SU-DHL-6 (cell line): ENCODE results near the gene KRT81.
A peak's percentile ranks its signal among the peaks of the same experiment; 100 is the strongest.

Source experiments
- H2AFZ ChIP-seq: fragments of 200-600 bp; sonication (generic); 2 replicates; pipeline ENCODE4 v1.6.1; 2014; ENCODE audit warnings: low read depth, mild to moderate bottlenecking, moderate library complexity, mixed read lengths, antibody characterized with exemption, low read length; ENCODE audit not compliant: severe bottlenecking
- H3F3A ChIP-seq: fragments of 200-600 bp; shearing (Covaris generic); 2 replicates; pipeline ENCODE4 v1.6.0; 2016; ENCODE audit warnings: antibody characterized with exemption, mild to moderate bottlenecking; ENCODE audit not compliant: insufficient read depth
- H3K27ac ChIP-seq: fragments of 200-600 bp; sonication (generic); 2 replicates; pipeline ENCODE4 v1.5.1; 2016; ENCODE audit warnings: low read depth, mild to moderate bottlenecking, low read length, moderate library complexity, mixed read lengths
- H3K27me3 ChIP-seq: fragments of 200-600 bp; sonication (generic), shearing (Covaris generic); 2 replicates; pipeline ENCODE4 v1.6.0; 2014; ENCODE audit warnings: mild to moderate bottlenecking, low read length
- H3K36me3 ChIP-seq: fragments of 200-600 bp; sonication (generic); 2 replicates; pipeline ENCODE4 v1.6.1; 2014; ENCODE audit warnings: mild to moderate bottlenecking, low read length, mixed read lengths
- H3K4me2 ChIP-seq: fragments of 300-600, 200-600 bp; shearing (Covaris generic), sonication (generic); 2 replicates; pipeline ENCODE4 v1.6.0; 2014; ENCODE audit warnings: low read length, low read depth, mild to moderate bottlenecking; ENCODE audit not compliant: poor library complexity, severe bottlenecking
- H3K4me3 ChIP-seq: fragments of 200-600 bp; sonication (generic); 2 replicates; pipeline ENCODE4 v1.5.1; 2014; ENCODE audit warnings: antibody characterized with exemption, low read length, mild to moderate bottlenecking, mixed read lengths; ENCODE audit not compliant: insufficient read depth, poor library complexity, severe bottlenecking
- H3K79me2 ChIP-seq: fragments of 200-600 bp; sonication (generic); 2 replicates; pipeline ENCODE4 v1.6.1; 2014; ENCODE audit warnings: mild to moderate bottlenecking, low read length, moderate library complexity; ENCODE audit not compliant: insufficient read depth
- H3K9ac ChIP-seq: fragments of 200-600 bp; sonication (generic); 2 replicates; pipeline ENCODE4 v1.7.0; 2014; ENCODE audit warnings: mild to moderate bottlenecking, low read length
- H3K9me2 ChIP-seq: fragments of 200-600 bp; sonication (generic); replicated peaks from 2 replicates; pipeline ENCODE4 v1.6.1; 2014; ENCODE audit warnings: low read length; ENCODE audit not compliant: insufficient read depth
- H3K9me3 ChIP-seq: fragments of 200-600 bp; sonication (generic); 2 replicates; pipeline ENCODE4 v1.6.1; 2014; ENCODE audit warnings: low read length, mixed read lengths; ENCODE audit not compliant: insufficient read depth
- H4K20me1 ChIP-seq: fragments of 200-600 bp; sonication (generic); 2 replicates; pipeline ENCODE4 v1.6.1; 2014; ENCODE audit warnings: low read depth, mild to moderate bottlenecking, antibody characterized with exemption, low read length, moderate library complexity, mixed read lengths
- EZH2phosphoT487 ChIP-seq: fragments of 200-600 bp; sonication (generic), shearing (Covaris generic); conservative IDR thresholded peaks from 2 replicates; pipeline ENCODE4 v1.6.1; 2018; ENCODE audit warnings: mild to moderate bottlenecking, antibody characterized with exemption, low read length, moderate library complexity, mixed read lengths
- TF ChIP-seq, protein P1 (sequence below): fragments of 200-600 bp; sonication (generic); IDR thresholded peaks from one replicate; pipeline ENCODE4 v1.5.1; 2017; ENCODE audit warnings: antibody characterized with exemption, mild to moderate bottlenecking, low read length, moderate library complexity; ENCODE audit not compliant: insufficient read depth, poor library complexity, severe bottlenecking

Gene KRT81

DNA sequence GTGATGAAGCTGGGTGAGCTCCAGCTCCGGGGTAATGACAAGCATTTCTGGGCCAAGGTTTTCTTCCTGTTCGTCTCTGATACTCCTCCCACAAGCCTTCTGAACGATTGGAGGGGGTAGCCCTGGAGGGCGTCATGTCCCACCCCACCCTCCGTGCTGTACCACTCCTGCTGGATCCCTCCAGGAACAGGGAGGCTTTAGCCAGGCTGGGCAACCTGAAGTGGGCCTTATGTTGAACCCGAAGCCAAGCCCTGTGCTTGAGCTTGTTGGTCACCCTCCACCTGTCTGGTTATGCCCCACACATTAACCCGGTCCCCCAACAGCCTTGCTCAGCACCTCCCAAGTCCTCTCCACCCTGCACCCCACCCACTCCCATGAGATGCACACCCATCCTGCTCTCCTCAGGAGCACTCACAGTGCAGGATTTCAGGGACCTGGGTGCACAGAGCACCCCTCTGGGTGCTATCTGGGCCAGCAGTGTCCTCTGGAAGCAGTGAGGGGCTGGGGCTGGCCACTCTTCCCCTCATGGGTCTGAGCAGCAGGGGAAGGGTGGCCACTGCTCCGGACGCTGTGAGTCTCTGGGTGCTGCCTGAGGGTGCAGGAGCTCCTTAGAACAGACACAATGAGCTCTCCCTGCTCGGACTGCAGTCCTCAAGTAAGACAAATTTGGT, 36.6 kb upstream of the KRT81 start:
- no peak overlapping the region for H3K9ac ChIP-seq
- H3K9me3 ChIP-seq: no peaks in the 10 kb centered on the region
- H3K4me2 ChIP-seq: no peak overlapping the region
- no peaks in the 10 kb centered on the region for H3K36me3 ChIP-seq
- TF ChIP-seq, protein P1, sequence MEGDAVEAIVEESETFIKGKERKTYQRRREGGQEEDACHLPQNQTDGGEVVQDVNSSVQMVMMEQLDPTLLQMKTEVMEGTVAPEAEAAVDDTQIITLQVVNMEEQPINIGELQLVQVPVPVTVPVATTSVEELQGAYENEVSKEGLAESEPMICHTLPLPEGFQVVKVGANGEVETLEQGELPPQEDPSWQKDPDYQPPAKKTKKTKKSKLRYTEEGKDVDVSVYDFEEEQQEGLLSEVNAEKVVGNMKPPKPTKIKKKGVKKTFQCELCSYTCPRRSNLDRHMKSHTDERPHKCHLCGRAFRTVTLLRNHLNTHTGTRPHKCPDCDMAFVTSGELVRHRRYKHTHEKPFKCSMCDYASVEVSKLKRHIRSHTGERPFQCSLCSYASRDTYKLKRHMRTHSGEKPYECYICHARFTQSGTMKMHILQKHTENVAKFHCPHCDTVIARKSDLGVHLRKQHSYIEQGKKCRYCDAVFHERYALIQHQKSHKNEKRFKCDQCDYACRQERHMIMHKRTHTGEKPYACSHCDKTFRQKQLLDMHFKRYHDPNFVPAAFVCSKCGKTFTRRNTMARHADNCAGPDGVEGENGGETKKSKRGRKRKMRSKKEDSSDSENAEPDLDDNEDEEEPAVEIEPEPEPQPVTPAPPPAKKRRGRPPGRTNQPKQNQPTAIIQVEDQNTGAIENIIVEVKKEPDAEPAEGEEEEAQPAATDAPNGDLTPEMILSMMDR: no peak
- TF ChIP-seq EZH2phosphoT487: no peak
- no peaks in the 10 kb centered on the region for H4K20me1 ChIP-seq
- no peaks in the 10 kb centered on the region for H3K79me2 ChIP-seq
- H3K27me3 ChIP-seq: no peaks in the 10 kb centered on the region
- H3K9me2 ChIP-seq: no peaks in the 10 kb centered on the region
- no peak overlapping the region for H2AFZ ChIP-seq
- no peaks in the 10 kb centered on the region for H3F3A ChIP-seq
- H3K4me3 ChIP-seq: no peak overlapping the region
- no peak overlapping the region for H3K27ac ChIP-seq

DNA sequence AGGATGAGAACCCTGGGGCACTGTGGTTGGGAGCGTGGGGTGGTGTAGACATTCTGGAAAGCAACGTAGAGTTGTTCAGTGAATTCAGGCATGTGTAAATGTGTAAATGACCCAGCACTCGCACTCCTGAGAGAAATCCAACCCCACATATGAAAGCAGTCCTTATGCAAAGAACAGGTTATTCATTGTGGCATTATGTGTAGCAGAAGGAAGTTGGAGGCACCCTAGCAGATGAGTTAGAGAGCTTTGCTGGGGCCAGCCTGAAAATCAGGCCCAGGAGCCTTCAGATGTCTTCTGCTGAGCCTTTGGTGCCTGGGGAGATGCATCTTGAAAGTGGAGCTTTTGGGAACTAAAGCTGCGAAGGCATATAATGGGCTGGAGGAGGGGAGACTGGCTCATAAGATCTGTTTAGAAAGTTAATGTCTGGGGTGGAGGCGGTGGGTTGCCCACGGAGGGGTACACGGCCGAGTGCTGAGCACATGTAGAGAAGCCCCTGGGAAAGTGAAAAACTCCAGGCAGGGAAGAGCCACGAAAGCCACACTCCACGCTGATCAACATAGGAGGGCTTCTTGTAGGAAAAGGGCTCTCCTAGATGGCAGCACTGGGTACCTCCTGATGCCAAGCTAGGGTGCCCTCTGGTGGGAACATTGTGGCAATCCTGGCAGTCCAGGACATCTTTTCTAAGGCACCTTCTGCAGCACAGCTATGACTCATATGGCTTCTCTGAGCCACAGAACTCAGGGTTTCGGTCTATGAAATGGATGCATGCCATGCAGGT, 35.9 kb upstream of the KRT81 start:
- no peak overlapping the region for H3K4me3 ChIP-seq
- H3K9me3 ChIP-seq: no peaks in the 10 kb centered on the region
- H4K20me1 ChIP-seq: no peaks in the 10 kb centered on the region
- no peaks in the 10 kb centered on the region for H3K36me3 ChIP-seq
- no peak overlapping the region for H3K27ac ChIP-seq
- H2AFZ ChIP-seq: no peak overlapping the region
- no peaks in the 10 kb centered on the region for H3K79me2 ChIP-seq
- no peaks in the 10 kb centered on the region for H3K27me3 ChIP-seq
- no peaks in the 10 kb centered on the region for H3F3A ChIP-seq
- no peaks in the 10 kb centered on the region for H3K9me2 ChIP-seq
- no peak overlapping the region for H3K4me2 ChIP-seq
- TF ChIP-seq EZH2phosphoT487: no peak
- TF ChIP-seq, protein P1: peak; percentile 96
- H3K9ac ChIP-seq: no peak overlapping the region

DNA sequence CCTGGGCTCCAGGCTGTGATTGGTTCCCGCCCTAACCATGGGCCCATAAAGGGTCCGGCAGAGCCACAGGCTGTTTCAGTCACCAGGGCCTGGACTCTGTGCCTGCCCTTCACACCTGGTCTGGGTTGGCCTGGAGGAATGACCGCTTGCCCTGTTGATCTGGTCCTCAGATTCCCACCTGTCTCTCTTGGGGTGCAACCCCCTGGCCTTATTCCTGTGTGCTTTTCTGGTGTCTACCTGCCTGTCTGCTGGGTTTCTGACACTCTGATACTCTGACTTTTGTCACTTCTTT, 32.8 kb upstream of the KRT81 start:
- H3K4me3 ChIP-seq: no peak overlapping the region
- no peak overlapping the region for H3K4me2 ChIP-seq
- no peak overlapping the region for H3K27ac ChIP-seq
- H3K36me3 ChIP-seq: no peaks in the 10 kb centered on the region
- no peaks in the 10 kb centered on the region for H3K79me2 ChIP-seq
- H3K9ac ChIP-seq: no peak overlapping the region
- H2AFZ ChIP-seq: no peak overlapping the region
- no peaks in the 10 kb centered on the region for H4K20me1 ChIP-seq
- no peak for TF ChIP-seq EZH2phosphoT487
- TF ChIP-seq, protein P1: no peak
- H3K9me2 ChIP-seq: no peaks in the 10 kb centered on the region
- H3K9me3 ChIP-seq: no peaks in the 10 kb centered on the region
- H3F3A ChIP-seq: no peaks in the 10 kb centered on the region
- no peaks in the 10 kb centered on the region for H3K27me3 ChIP-seq
